AG09309 (cell line): Measurements from ENCODE around the gene OVCH2.

Source experiments
- DNase-seq: peaks from one replicate; pipeline ENCODE4 v3.0.0-alpha.2; 2010; ENCODE audit warnings: low read depth
- H3K4me3 ChIP-seq: 2 replicates; pipeline ENCODE4 v1.5.1; 2011; ENCODE audit warnings: mild to moderate bottlenecking, low read depth, low read length, moderate library complexity; ENCODE audit not compliant: control insufficient read depth
- TF ChIP-seq, protein P1 (sequence below): IDR thresholded peaks from 2 replicates; pipeline ENCODE4 v1.5.1; 2011; ENCODE audit warnings: mild to moderate bottlenecking, low read depth, low read length, inconsistent platforms; ENCODE audit not compliant: insufficient read depth, control insufficient read depth; ENCODE audit errors: missing control alignments

OVCH2 gene

GRCh38 chr11:7672960-7673723, 33.1 kb downstream of the OVCH2 start, which contains the start of gene CYB5R2:
CYB5R2 (minus strand) TSS chr11:7673500; CDS start chr11:7672825, 675 bp downstream.
- TF ChIP-seq, protein P1, sequence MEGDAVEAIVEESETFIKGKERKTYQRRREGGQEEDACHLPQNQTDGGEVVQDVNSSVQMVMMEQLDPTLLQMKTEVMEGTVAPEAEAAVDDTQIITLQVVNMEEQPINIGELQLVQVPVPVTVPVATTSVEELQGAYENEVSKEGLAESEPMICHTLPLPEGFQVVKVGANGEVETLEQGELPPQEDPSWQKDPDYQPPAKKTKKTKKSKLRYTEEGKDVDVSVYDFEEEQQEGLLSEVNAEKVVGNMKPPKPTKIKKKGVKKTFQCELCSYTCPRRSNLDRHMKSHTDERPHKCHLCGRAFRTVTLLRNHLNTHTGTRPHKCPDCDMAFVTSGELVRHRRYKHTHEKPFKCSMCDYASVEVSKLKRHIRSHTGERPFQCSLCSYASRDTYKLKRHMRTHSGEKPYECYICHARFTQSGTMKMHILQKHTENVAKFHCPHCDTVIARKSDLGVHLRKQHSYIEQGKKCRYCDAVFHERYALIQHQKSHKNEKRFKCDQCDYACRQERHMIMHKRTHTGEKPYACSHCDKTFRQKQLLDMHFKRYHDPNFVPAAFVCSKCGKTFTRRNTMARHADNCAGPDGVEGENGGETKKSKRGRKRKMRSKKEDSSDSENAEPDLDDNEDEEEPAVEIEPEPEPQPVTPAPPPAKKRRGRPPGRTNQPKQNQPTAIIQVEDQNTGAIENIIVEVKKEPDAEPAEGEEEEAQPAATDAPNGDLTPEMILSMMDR = no peak
- peak within 1 kb of the TSS; percentile 51 for H3K4me3 ChIP-seq
- DNase-seq = no peak

DNA sequence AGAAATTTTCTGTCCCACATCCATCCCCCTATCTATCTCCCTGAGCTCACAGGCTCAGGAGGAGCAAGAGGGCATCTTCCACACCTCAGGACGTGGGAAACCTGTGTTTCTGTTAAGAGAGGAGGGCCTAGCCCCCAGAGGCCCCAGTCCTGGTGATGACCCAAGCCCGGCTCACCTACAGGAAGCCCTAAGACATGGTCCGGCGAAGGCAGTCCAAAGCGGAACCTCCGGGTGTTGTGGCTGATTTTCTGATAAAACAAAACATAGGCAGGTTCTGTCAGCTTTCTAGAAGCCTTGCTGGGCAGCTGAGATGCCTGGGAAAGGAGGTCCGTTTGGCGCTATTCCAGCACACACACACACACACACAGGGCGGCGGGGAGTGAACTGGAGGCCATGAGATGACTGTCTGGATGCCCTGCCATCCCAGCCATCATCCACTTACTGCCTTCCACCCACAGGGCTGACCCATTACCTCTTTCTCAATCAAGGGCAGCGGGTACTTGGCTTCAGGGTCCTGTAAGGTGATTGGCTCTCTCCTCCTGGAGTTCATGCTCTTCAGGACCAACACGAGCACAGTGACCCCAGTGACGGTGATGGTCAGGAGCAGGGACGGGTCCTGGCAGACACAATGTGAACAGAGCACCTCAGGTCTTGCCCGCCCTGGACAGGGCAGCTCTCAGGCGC, 33.9 kb downstream of the OVCH2 start:
- TF ChIP-seq, protein P1 = no peak
- H3K4me3 ChIP-seq = peak overlapping the region; percentile 51

GRCh38 chr11:7671347-7672215, 34.7 kb downstream of the OVCH2 start:
- H3K4me3 ChIP-seq = no peak overlapping the region
- TF ChIP-seq, protein P1 = no peak
- DNase-seq = no peak

More for the DNA sequence above, 33.9 kb downstream of the OVCH2 start:
- no peak for DNase-seq

GRCh38 chr11:7670641-7671040, 35.6 kb downstream of the OVCH2 start:
- H3K4me3 ChIP-seq = no peak overlapping the region
- no peak for DNase-seq
- TF ChIP-seq, protein P1 = no peak

- H3K4me3 ChIP-seq = no peak overlapping the region
- no peak for DNase-seq
- TF ChIP-seq, protein P1 = no peak
Measured at GRCh38 chr11:7668911-7669310, 37.4 kb downstream of the OVCH2 start.

DNA sequence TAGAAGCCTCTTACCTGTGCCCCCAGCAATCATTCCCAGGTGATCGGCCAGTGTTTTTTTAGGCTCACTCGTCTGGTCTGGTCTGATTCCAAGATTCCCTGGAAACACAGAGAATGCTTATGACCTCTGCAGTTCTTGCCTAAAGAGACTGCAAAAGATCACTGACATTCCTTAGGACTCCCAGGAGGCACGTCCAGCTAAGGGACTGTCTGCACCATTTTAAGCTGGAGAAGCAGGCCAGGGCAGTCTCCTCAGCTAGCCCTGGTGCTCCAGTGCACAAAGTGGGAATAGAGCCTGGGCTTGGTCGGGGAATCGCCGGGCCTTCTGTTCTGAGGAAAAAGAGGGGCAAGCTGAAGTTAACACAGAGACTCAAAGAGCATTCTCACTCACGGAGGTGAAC, 37.8 kb downstream of the OVCH2 start:
- H3K4me3 ChIP-seq = no peak overlapping the region
- DNase-seq = no peak
- TF ChIP-seq, protein P1 = no peak
